ENCODE measurements around the gene KIDINS220. TPM values are rescaled to one million over a fixed set of nuclear protein-coding genes. Genes with fewer than 3 reads are reported as not detected.

Gene KIDINS220
- total and polyA plus RNA-seq, 2 experiments from 2014 or later = 12.8 to 38.2 TPM

- H3K4me1 Mint-ChIP-seq = no peaks in the 10 kb centered on the region
These were observed 85.0 kb downstream of the KIDINS220 start for GRCh38 chr2:8752385-8752784.

More at GRCh38 chr2:8752385-8752784, 85.0 kb downstream of the KIDINS220 start:
- ATAC-seq (no peak), DNase-seq (ENCODE audit: low spot score) (no peak)
- Mint-ChIP-seq H3K36me3 (ENCODE audit: low read depth) (peaks cover 19% of the 10 kb centered on the region), H3K27me3 (ENCODE audit: insufficient read depth, low read depth, poor library complexity) (no peaks in the 10 kb centered on the region), H3K27ac (no peak overlapping the region), H3K4me3 (no peak overlapping the region), H3K9me3 (peaks cover 13% of the 10 kb centered on the region)
- no peak overlapping the region for H3K4me3 ChIP-seq
- no peaks in the 10 kb centered on the region for H3K36me3 ChIP-seq (ENCODE audit: insufficient read depth)
- H3K9me2 ChIP-seq (ENCODE audit: insufficient read depth) = no peaks in the 10 kb centered on the region
- TF ChIP-seq, protein P1, sequence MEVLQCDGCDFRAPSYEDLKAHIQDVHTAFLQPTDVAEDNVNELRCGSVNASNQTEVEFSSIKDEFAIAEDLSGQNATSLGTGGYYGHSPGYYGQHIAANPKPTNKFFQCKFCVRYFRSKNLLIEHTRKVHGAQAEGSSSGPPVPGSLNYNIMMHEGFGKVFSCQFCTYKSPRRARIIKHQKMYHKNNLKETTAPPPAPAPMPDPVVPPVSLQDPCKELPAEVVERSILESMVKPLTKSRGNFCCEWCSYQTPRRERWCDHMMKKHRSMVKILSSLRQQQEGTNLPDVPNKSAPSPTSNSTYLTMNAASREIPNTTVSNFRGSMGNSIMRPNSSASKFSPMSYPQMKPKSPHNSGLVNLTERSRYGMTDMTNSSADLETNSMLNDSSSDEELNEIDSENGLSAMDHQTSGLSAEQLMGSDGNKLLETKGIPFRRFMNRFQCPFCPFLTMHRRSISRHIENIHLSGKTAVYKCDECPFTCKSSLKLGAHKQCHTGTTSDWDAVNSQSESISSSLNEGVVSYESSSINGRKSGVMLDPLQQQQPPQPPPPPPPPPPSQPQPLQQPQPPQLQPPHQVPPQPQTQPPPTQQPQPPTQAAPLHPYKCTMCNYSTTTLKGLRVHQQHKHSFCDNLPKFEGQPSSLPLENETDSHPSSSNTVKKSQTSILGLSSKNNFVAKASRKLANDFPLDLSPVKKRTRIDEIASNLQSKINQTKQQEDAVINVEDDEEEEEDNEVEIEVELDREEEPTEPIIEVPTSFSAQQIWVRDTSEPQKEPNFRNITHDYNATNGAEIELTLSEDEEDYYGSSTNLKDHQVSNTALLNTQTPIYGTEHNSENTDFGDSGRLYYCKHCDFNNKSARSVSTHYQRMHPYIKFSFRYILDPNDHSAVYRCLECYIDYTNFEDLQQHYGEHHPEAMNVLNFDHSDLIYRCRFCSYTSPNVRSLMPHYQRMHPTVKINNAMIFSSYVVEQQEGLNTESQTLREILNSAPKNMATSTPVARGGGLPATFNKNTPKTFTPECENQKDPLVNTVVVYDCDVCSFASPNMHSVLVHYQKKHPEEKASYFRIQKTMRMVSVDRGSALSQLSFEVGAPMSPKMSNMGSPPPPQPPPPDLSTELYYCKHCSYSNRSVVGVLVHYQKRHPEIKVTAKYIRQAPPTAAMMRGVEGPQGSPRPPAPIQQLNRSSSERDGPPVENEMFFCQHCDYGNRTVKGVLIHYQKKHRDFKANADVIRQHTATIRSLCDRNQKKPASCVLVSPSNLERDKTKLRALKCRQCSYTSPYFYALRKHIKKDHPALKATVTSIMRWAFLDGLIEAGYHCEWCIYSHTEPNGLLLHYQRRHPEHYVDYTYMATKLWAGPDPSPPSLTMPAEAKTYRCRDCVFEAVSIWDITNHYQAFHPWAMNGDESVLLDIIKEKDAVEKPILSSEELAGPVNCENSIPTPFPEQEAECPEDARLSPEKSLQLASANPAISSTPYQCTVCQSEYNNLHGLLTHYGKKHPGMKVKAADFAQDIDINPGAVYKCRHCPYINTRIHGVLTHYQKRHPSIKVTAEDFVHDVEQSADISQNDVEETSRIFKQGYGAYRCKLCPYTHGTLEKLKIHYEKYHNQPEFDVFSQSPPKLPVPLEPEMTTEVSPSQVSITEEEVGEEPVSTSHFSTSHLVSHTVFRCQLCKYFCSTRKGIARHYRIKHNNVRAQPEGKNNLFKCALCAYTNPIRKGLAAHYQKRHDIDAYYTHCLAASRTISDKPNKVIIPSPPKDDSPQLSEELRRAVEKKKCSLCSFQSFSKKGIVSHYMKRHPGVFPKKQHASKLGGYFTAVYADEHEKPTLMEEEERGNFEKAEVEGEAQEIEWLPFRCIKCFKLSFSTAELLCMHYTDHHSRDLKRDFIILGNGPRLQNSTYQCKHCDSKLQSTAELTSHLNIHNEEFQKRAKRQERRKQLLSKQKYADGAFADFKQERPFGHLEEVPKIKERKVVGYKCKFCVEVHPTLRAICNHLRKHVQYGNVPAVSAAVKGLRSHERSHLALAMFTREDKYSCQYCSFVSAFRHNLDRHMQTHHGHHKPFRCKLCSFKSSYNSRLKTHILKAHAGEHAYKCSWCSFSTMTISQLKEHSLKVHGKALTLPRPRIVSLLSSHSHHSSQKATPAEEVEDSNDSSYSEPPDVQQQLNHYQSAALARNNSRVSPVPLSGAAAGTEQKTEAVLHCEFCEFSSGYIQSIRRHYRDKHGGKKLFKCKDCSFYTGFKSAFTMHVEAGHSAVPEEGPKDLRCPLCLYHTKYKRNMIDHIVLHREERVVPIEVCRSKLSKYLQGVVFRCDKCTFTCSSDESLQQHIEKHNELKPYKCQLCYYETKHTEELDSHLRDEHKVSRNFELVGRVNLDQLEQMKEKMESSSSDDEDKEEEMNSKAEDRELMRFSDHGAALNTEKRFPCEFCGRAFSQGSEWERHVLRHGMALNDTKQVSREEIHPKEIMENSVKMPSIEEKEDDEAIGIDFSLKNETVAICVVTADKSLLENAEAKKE (CRISPR knock-in tag; IDR thresholded peaks at IDR 0.05) = no peak
- TF ChIP-seq ZNF114 (CRISPR knock-in tag; IDR thresholded peaks at IDR 0.05) = no peak
- TF ChIP-seq JUNB (IDR thresholded peaks at IDR 0.05; ENCODE audit: unreplicated experiment) = no peak
- TF ChIP-seq CREB1 (CRISPR knock-in tag; IDR thresholded peaks at IDR 0.05; ENCODE audit: low read depth) = no peak
- TF ChIP-seq EZH2phosphoT487 (IDR thresholded peaks at IDR 0.05; ENCODE audit: unreplicated experiment) = no peak
- H3K27me3 ChIP-seq (ENCODE audit: insufficient read depth) = no peaks in the 10 kb centered on the region
- H4K20me1 ChIP-seq (replicated peaks; ENCODE audit: insufficient read depth) = no peaks in the 10 kb centered on the region
- H3K79me2 ChIP-seq (replicated peaks; ENCODE audit: insufficient read depth) = no peaks in the 10 kb centered on the region
- no peak overlapping the region for H3K4me2 ChIP-seq
- no peaks in the 10 kb centered on the region for H3K4me1 ChIP-seq (ENCODE audit: insufficient read depth)
- no peaks in the 10 kb centered on the region for H3F3A ChIP-seq (replicated peaks; ENCODE audit: low read depth)
- H3K27ac ChIP-seq (ENCODE audit: low read depth) = no peak overlapping the region
- no peak overlapping the region for H2AFZ ChIP-seq

Data from GM23338 (cell line).